ENCODE measurements around the gene PRR20G.
"Not testable (repeated sequence)": the region's sequence is repeated elsewhere in the genome, so short reads cannot be mapped to it uniquely, and the experiment has no call there.

PRR20G gene

DNA sequence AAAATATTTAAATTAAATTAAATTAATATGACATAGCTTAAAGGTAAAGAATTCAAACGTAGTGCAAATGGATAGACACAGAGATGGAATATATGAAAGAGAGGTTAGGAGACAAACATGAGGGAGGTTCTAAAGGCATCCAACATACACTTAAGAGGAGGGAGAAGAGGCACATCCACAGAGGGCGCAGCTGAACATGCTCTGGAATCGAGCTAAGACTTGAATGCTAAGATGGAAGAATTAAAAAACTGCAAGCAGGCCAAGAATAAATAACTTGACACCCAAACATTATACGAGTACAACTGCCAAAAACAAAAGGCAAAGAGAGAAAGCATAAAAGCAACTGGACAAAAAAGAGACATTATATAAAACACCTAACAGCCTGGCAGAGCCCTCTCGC lies 9.1 kb upstream of the PRR20G start:
- no peak for DNase-seq

DNA sequence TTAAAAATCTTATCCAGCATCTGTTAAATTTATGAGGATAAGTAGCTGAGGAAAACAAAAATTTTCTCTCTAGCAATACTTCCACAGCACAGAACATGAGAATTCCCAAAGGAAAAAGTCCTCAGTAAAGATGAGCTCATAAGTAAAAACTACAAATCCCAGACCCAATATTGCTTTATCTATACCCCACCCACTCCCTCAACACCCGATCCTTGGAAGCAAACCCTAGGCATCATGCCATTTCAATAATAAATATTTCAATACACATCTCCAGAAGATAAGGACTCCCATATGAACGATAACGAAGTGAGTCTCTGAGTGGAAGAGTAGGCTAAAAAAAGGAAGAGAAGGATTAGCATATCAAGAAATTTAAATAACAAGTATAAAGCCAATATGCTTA lies 8.3 kb upstream of the PRR20G start:
- no peak for DNase-seq

DNA sequence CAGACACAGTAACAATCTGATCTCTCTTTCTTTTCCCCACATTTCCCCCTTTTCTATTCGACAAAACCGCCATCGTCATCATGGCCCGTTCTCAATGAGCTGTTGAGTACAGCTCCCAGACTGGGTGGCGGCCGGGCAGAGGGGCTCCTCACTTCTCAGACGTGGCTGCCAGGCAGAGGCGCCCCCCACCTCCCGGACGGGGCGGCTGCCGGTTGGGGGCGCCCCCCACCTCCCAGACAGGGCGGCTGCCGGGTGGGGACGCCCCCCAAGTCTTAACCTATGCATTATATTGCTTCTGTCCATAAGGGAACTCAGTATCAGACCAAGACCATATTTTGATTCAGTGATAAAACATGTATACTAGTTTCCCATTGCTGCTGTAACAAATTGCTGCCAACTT lies 5.8 kb upstream of the PRR20G start:
- DNase-seq = not testable (repeated sequence)

DNA sequence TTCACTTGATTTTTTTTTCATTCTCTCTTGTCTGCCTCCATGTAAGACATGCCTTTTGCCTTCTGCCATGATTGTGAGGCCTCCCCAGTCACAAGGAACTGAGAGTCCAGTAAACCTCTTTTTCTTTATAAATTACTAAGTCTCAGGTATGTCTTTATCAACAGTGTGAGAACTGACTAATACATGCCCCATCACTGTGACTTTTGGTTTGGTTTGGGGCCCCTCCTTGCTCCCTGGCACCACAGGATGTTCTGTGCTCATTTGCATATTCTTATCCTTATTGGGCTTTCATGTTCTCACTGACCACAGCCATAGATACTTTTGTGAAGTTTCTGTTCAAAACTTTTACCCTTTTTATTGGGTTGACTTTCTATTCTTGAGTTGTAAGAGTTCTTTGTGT lies 3.8 kb upstream of the PRR20G start:
- DNase-seq = no peak

DNA sequence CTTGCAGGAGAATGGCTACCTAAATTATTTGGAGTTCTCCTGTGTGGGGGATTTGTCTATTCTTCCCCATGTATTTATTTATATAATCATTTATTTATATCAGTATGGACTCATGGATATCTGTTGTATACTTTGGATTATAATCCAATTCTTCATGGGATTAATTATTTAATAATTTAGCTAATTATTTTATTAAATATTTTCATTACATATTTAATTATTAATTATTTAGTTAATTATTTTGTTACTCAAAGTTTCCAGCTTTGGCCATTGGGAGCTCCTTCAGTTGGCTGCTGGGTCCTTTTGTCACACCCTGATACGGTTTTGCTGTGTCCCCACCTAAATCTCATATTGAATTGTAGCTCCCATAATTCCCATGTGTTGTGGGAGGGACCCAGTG lies 3.3 kb upstream of the PRR20G start:
- DNase-seq = no peak

DNA sequence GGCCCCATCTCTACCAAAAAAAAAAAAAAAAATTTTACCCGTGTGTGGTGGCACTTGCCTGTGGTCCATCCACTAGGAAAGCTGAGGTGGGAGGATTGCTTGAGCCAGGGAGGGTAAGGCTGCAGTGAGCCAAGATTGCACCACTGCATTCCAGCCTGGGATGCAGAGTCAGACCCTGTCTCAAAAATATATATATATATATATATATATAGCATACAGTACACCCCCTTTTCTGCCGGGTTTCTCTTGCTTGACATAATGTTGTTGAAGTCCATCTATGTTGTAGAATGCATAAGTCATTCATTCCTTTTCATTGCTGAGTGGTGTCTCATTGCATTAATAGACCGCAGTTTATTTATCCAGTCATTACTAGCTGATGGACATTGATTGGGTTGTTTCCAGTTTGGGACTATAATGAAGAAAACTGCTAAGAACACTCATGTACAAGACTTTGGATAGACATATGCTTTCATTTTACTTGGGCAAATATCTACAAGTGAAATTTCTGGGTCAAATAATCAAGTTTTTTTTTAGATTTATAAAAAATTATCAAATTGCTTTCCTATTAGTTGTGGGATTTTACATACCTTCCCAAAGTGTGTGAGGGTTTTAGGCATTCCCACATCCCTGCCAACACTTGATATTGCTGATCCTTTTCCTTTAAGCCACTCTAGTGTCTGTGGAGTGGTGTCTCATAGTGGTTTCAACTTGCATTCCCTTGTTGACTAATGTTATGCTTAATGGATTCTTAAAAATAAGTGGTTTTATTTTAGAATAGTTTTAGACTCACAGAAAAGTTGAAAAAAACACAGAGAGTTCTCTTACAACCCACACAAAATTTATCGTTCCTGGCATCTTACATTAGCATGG lies 2.1 kb upstream of the PRR20G start:
- no peak for DNase-seq

DNA sequence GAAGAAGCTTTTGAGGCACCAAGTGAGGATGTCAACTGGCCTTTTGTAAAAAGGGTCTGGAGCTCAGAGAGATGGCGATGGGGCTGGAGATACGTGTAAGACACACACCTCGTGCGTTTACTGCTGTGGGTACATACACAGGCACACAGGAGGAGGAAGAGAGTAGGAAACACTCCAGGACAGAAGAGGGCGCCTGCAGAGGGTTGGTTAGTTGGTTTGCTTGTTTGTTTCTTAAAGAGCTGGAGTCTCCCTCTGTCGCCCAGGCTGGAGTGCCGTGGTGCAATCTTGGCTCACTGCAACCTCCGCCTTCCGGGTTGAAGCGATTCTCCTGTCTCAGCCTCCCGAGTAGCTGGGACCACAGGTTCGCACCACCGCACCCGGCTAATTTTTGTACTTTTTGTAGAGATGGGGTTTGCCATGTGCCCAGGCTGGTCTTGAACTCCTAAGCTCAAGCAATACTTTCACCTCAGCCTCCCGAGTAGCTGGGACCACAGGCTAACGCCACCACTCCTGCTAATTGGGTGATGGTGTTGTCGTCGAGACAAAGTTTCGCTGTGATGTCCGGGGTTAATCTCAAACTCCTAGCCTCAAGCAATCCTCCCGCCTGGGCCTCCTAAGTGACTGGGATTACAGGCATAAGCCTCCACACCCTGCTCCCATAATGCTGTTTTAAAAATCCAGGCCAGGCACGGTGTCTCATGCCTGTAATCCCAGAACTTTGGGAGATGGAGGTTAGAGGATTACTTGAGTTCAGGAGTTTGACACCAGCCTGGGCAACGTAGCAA lies 1.3 kb upstream of the PRR20G start:
- DNase-seq = no peak

DNA sequence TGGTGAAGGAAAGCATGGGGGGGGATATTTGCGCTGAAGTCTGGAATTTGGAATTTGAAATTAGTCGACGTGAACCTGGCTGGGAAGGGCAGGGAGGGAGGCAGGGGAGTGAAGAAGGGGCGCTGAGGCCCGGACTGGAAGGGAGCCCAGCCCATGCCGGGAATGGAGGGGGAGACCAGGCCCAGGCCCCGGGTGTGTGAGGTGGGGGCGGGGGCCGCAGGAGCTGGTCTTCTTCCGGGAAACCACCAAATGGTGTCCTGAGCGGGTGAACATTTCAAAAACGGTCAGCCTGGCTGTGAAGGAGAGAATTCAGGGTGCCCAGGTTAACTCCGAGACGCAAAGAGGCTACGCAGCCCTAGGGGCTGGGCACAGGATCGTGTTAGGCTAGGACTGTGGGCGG lies 497 bp upstream of the PRR20G start:
- no peak for DNase-seq

DNA sequence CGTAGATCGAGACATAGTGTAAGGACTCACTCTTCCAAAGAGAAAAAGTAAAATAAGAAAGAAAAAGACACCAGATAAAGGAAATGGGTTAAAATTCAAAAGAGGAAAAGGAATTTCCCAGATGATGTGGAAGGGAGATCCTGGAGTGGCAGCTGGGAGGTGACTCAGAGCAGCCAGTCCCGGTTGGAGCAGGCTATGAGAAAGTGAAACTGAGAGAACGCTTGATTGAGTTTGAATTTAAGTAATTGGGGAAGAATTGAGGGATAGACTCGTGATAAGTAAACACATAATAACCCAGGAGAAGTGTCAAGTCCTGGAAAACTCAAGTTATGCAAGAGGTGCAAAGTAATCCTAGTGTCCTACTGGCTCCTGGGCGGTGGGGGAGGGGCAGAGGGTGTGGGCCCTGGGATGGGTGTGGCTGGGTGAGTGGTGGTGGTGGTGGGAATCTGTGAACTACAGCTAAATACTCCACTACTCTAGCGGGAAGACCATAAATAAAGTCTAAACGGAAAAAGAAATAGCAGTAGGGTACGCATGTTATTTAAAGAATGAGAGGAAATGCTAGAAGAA lies 1.2 kb downstream of the PRR20G start:
- no peak for DNase-seq

DNA sequence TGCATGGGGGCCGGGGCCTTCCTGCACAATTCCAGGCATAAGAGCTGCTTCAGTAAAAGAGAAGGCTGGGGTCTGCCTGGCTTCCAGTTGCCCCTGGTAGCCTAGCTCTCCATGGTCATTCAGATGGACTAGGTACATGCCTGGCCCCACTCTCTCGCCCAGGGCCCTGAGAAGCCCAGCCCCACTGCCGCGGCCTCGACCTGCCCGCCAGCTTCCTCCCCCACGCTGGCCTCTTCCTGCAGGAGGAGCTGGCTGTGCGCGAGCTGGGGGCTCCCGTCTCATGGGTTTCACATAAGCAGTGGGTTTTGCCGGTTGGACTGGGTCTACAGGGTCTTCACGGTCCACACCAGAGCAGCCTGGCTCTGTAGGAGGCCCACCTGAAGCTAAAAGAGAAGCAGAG lies 3.6 kb downstream of the PRR20G start:
- no peak for DNase-seq

DNA sequence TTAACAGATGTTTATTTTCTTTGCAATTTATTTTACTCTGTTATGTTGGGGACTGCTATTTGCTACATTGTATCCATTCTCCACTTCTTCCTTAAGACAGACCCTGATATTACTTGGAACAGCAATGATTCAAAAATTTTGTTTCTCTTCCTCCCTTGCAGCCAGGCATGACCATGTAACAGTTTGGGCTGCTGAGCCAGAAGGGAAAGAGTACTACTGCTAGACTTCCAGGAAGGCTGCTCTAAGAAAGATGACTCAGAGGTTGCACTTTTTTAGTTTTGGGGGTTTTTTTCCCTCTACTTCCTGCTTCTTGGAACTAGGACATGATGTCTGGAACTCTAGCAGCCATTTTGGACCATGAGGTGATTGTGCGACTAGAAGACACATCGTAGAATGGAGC lies 10.3 kb downstream of the PRR20G start:
- no peak for DNase-seq

DNA sequence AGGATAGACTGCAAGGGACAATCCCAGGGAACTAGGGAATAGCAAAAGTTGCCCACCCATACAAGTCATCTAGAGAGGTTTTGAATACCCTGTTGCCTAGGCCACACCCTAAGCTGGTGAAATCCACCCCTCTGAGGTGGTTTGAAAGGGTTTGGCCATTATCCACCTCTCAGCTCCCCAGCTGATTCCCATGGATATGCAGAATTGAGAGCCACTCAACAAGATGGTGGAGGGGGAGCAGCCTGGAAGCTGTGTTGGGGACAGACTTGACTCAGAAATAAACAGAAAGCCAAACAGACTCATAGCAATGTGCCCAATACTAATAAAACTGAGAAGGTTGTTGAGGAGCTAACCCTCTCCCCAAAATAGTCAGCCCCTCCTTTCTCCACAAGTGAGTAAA lies 10.9 kb downstream of the PRR20G start:
- no peak for DNase-seq

DNA sequence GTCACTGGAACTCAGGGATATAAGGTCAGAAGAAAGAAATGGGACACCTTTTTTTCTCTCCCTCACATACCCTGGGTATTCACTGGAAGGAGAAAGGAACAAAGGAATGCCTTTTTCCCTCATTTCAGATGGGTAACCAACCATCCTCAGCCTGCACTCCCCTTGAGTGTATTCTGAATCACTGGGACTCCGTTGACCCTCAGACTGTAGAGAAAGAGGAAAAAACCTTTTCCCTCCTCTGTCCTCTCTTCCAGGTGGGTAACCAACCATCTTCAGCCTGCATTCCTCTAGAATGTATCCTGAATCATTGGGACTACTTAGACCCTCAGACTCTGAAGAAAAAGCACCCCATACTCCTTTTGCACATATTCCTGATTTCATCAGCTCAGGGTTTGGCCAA lies 11.4 kb downstream of the PRR20G start:
- DNase-seq = no peak

DNA sequence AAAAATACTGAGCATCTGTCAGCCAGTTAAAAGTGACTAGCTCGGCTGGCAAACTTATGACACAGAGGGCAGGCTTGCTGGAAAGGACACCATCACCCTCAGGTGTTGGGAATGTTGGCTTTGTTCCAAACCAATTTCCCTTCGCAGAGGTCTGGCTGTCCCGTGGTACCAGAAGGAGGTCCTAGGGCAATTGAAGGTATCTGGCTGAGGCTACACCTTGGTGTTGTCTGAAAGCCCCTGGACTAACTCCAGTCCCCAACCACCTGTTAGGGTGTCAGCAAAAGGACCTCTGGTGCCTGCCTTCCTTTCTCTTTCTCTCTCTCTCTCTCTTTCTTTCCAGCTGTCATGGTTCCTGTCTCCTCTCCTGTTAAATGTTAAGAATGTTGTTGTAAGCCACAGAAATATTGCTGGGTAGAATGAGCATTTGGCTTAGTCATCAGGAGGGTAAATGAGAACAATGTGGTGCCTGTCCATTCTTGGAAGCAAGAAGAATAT lies 12.5 kb downstream of the PRR20G start:
- no peak for DNase-seq

DNA sequence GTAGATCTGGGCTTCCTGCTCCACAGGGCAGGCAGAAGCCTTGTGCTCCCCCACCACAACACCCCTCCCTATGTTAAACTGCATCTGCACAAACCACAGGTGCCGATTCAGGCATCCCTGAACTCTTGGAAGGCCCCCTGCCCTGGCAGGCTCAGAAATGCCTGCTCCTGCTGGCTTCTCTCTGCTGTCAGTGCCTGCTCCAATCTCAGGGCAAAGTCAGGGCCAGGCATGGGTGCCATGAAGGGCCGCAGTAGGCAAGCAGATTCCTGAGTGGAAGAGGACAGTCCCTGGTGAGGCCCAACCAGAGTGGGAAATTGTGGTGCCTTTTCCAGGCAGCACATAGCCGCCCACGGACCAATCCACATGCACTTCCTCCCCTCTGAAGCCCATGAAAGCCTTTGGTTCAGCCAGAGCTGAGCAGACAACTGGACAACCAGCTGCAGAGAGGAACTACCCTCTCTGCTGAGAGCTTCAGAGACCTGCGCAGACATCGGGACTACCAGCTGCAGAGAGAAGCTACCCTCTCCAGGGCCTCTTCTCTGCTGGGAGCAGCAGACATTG lies 13.6 kb downstream of the PRR20G start:
- no peak for DNase-seq

DNA sequence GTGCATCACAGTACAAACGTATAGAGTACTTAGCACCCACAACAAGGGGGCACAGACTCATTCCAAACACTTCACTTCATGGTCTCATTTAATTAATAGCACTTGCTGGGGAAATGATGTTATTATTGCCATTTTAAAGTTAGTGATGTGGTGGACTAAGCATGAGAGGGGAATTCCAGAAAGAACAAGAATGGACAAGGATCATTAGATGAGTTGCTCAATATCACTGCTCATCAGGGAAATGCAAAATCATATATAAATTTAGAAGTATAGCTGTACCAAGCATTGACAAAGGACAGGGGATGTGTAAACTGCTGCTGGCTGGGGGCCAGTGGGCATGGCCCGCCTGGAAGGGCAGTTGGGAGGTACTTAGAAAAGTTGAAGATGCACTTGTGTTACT lies 14.6 kb downstream of the PRR20G start:
- no peak for DNase-seq

DNA sequence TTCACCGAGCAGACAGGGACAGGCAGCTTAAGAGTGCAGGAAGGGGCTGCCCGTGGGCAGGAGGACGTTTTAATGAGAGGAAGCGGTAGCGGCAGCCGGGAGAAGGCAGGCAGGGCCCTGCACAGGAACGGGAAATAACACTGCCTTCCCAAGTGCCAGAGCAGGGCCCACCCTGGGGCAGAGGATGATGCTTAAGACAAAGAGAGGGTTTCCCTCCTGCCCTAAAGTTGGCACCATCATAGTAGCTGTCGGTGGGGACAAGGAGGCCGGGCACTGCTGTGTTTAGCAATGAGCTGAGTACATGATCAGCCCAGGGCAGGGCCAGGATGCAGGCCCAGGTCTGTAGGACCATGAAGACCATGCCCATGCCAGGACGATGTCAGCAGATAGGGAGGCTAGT lies 21.7 kb downstream of the PRR20G start:
- no peak for DNase-seq

DNA sequence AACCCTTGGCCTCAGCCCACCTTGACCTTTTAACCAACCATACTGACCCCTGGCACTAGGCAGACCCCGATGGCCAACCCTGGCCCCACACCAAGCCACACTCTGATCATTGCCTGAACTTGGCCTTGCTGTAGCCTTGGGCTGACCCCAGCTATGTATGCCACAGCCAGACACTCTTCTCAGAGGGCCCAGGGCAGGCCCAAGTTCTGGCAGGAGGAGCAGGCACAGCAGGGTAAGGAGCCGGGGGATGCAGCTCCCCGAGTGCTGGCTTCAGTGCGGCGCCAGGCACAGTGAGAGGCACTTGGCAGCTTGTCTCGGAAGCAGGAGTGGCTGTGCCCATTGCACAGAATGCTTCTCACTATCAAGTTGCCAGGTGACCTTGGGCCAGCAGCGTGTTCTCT lies 22.3 kb downstream of the PRR20G start:
- DNase-seq = no peak

DNA sequence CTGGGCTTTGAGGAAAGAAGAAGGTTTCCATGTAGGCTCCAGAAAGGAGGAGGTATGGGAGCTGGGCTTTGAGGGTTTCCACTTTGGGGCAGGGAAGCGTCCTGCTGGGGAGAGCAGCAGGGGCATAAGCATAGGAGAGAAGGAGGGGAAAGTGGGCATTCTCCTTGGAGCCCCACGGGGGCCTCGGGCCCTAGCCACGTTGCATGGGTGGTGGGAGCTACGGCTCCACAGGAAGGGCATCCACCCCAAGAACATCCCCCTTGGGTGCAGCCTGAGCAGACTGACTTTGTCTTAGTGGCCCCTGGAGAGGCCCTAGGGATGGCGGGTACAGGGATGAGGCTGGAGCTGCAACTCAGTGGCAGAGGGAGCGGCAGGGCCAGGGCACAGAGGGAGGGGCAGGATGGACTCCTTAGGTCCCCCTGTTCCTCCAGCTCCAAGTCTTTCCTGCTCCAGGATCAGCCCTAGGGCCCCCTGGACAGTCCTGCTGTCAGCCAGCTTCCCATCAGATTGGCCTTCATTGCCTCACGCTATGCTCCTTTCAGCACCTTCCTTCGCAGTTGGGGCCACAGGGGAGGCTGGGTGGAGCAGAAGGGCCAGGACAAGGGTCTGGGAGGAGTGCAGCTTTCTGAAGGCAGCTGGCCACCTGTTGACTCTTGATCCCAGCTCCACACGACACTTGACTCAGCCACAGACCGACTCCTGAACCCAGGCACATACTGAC lies 22.9 kb downstream of the PRR20G start:
- DNase-seq = no peak

DNA sequence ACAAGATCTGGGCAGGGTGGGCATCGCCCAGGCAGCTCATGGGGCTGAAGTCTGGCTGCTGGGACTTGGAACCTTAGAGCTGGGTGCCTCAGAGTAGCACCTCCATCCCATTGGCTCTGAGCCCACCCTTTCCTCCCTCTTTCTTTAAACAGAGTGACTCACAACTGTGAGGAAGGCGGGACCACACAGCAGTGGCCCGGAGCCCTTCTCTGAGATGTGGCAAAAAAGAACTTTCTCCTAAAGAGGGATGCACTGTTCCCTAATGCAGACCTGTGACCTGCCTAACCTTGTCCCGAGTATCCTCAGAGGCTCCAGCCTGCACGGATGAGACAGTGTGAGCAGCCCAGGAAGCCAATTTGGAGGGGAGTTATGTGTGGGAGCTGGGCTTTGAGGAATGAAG lies 23.6 kb downstream of the PRR20G start:
- no peak for DNase-seq

DNA sequence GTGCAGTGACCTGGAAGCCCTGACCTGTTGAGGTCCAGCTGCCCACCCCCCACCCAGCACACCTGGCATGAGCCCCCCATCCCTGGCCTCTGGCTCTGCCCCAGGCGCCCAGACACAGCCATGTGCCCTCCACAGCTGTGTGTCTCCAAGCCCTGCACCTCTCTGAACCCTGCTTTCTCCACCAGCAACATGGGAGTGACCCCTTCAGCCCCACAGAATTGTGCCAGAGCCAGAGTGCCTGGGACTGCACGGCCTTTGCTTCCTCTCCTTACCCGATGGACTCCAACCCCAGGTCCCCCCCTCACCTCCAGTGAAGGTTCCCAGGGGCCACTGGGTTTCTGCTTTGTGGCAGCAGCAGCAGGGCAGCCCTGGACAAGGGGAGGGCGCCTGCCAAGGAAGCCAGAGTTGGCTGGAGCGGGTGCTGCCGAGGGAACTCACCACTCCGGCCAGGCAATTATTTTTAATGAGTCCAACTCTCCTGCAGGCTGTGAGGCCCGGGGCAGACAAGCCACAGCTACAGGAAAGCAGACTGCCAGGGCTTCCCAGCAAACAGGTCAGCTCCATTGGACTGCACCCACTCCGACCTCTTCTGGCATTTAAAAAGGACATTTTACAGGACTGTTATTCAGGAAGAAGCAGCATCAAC lies 24.1 kb downstream of the PRR20G start:
- no peak for DNase-seq

DNA sequence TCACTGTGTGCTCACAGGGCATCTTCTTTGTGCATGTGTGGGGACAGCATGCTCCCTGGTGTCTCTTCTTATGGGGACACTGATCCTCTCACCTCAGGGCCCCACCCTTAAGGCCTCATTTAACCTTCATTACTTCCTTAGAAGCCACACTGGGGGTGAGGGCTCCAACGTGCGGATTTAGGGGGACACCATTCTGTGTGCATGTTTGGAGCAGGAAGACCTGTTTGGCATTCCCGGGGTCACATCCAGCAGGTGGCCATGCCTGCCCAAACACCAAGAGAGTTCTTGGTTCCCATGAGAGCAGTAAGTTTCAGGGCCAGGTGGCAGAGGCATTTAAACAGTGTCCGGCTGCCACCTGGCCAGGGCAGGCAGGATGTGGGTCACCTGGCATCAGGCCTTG lies 24.8 kb downstream of the PRR20G start:
- no peak for DNase-seq
